Vagina (tissue), 2 donors: Measurements from ENCODE around the gene ATP8B3. TPM values are rescaled to one million over a fixed set of nuclear protein-coding genes. Genes with fewer than 3 reads are reported as not detected.

Experiments
- DNase-seq, 2 donors: peaks; one replicate each; pipeline ENCODE4 v3.0.0-alpha.2; 2017; ENCODE audit errors: extremely low spot score in 2 of 2
- H3K27ac ChIP-seq: fragments of 200-600 bp; sonication (generic); one replicate; pipeline ENCODE4 v1.5.1; 2019
- H3K27me3 ChIP-seq: fragments of 200-600 bp; sonication (generic); one replicate; pipeline ENCODE4 v1.5.1; 2019
- H3K36me3 ChIP-seq, 2 donors: fragments of 200-600 bp; sonication (generic); one replicate each; pipeline ENCODE4 v1.5.1; 2017 to 2019
- H3K4me1 ChIP-seq: fragments of 200-600 bp; sonication (generic); one replicate; pipeline ENCODE4 v1.5.1; 2019
- H3K4me3 ChIP-seq, 2 donors: fragments of 200-600 bp; sonication (generic); 1 replicate in 1 of 2; 2 replicates in 1 of 2; pipeline ENCODE4 v1.5.1; 2016 to 2019
- H3K9me3 ChIP-seq: fragments of 200-600 bp; sonication (generic); one replicate; pipeline ENCODE4 v1.5.1; 2019
- CTCF ChIP-seq, 3 experiments: fragments of 450-650 bp in 2 of 3; fragments of 200-600 bp in 1 of 3; sonication (generic) in 1 of 3; IDR thresholded peaks; one replicate each; pipeline ENCODE4 v1.5.1; 2017 to 2019; ENCODE audit warnings: antibody characterized with exemption in 3 of 3, mild to moderate bottlenecking in 2 of 3, moderate library complexity in 2 of 3
- POLR2A ChIP-seq, 2 donors: fragments of 450-650 bp; IDR thresholded peaks; one replicate each; pipeline ENCODE4 v1.6.1; 2017; ENCODE audit warnings: antibody characterized with exemption in 2 of 2, mild to moderate bottlenecking in 2 of 2, moderate library complexity in 2 of 2
- POLR2AphosphoS5 ChIP-seq, 2 donors: sonication (generic); formaldehyde crosslinking; IDR thresholded peaks; one replicate each; pipeline ENCODE4 v1.9.0; 2017; ENCODE audit warnings: antibody characterized with exemption in 2 of 2, mild to moderate bottlenecking in 2 of 2, low read depth in 1 of 2; ENCODE audit not compliant: insufficient read depth in 1 of 2
- intact Hi-C: fragments of 100-400 bp; cut with DNase I; formaldehyde crosslinking; loops from one replicate; pipeline ENCODE4 v1.15.1; 2023
- total RNA-seq: library from RNA; depleted of rRNA; stranded (reverse); fragments of >200 nt; gene quantifications from one replicate; pipeline ENCODE4 v1.2.3, GENCODE V29; 2016

Gene ATP8B3
- total RNA-seq, 1 donor from 2014 or later, result 3.2 TPM

DNA sequence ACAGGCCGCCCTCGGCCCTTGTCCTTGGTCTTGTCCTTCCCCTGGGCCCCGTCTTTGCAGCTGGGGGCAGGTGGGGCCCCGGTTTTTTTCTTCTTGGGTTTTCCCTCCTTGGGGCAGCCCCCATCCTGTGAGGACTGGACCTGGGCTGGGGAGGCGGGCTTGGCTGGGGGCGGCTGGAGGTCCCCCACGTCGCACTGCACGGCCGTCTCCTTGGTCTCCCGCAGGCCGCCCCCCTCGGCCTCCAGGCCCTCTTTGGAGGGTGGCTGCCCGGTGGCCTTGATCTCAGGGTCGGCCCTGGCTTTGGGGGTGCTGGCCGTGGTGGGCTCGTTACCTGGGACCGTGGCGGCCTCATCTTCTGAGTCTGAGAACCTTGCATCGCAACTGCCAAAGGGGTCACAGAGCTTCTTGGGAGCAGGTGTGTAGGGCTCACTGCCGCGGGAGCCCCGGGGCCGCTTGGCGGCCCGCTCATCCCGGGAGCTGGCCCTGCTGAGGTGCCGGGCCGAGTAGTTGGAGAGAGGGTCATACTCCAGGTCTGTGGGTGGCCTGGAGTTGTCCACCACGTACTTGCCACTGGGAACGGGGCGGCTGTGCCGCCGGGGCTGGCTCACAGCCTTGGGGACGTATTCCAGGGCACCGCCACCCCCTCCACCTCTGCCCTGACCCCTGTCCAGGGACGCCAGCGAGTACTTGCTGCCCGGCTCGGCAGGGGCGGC lies 15.6 kb upstream of the ATP8B3 start:
- no peak for TF ChIP-seq POLR2A (IDR thresholded peaks at IDR 0.05)
- TF ChIP-seq CTCF (IDR thresholded peaks at IDR 0.05), result no peak
- TF ChIP-seq POLR2AphosphoS5 (IDR thresholded peaks at IDR 0.05; ENCODE audit: insufficient read depth in 1 of 2, low read depth in 1 of 2), result no peak
- Histone ChIP-seq H3K27ac (no peak overlapping the region), H3K4me3 (no peak overlapping the region), H3K9me3 (no peaks in the 10 kb centered on the region), H3K36me3 (peaks cover 0 to 34% of the 10 kb centered on the region in 2 donors), H3K4me1 (peaks cover 9% of the 10 kb centered on the region), H3K27me3 (no peaks in the 10 kb centered on the region)
- no peak for DNase-seq
- intact Hi-C loops, result no loop called here

GRCh38 chr19:1826557-1827521 lies 14.8 kb upstream of the ATP8B3 start:
- no peak overlapping the region for H3K27ac ChIP-seq

DNA sequence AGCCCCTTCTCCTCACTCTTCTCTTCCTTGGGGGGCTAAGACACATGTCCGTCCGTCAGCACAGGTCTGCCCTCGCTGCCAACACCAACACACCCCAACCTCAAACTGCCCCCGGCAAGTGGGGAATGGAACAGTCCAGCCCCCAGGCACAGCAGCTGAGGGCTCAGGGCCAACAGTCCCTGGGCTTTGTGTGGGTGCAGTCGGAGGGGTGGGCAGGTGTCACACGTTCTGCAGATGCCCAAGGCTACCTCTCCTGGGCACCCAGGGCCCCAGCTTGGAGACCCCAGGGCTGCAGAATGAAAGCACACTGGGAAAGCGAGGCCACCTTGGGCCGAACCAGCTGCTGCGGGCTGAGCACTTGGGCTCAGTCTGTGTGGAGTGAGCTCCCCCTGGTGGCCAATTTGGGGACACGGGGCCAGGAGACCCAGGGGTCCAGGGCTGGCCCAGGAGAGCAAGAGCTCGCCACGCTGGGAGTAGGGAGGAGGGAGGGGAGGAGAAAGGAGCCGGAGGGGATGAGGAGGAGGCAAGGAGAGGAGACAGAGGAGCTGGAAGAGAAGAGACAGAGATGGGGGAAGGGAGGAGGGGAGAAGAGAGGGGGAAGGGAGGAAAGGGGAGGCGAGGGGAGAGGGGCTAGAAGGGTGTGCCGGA lies 14.0 kb upstream of the ATP8B3 start:
- intact Hi-C loops, result no loop called here
- no peak for DNase-seq
- TF ChIP-seq CTCF (IDR thresholded peaks at IDR 0.05) (peak; percentile 77 to 93 (median 86)), POLR2AphosphoS5 (IDR thresholded peaks at IDR 0.05; ENCODE audit: insufficient read depth in 1 of 2, low read depth in 1 of 2) (no peak)

More at GRCh38 chr19:1826557-1827521, 14.8 kb upstream of the ATP8B3 start:
- Histone ChIP-seq H3K4me1 (peaks cover 9% of the 10 kb centered on the region), H3K36me3 (peaks cover 0 to 41% of the 10 kb centered on the region in 2 donors), H3K9me3 (no peaks in the 10 kb centered on the region), H3K27me3 (no peaks in the 10 kb centered on the region), H3K4me3 (peak overlapping the region in 1 of 2 donors; percentile 3)
- DNase-seq, result no peak
- intact Hi-C loops, result no loop called here
- TF ChIP-seq POLR2A (IDR thresholded peaks at IDR 0.05), result no peak
- peak in 1 of 2 donors; percentile 2 for TF ChIP-seq POLR2AphosphoS5 (IDR thresholded peaks at IDR 0.05; ENCODE audit: insufficient read depth in 1 of 2, low read depth in 1 of 2)

GRCh38 chr19:1824252-1824622 lies 12.2 kb upstream of the ATP8B3 start:
- Histone ChIP-seq H3K36me3 (peaks cover 0 to 64% of the 10 kb centered on the region in 2 donors), H3K4me3 (no peak overlapping the region), H3K27me3 (no peaks in the 10 kb centered on the region), H3K9me3 (no peaks in the 10 kb centered on the region), H3K27ac (no peak overlapping the region), H3K4me1 (peaks cover 9% of the 10 kb centered on the region)
- TF ChIP-seq CTCF (IDR thresholded peaks at IDR 0.05), result no peak
- no peak for TF ChIP-seq POLR2A (IDR thresholded peaks at IDR 0.05)
- no peak for TF ChIP-seq POLR2AphosphoS5 (IDR thresholded peaks at IDR 0.05; ENCODE audit: insufficient read depth in 1 of 2, low read depth in 1 of 2)
- intact Hi-C loops, result no loop called here
- no peak for DNase-seq

More for the DNA sequence above, 14.0 kb upstream of the ATP8B3 start:
- Histone ChIP-seq H3K36me3 (peaks cover 0 to 46% of the 10 kb centered on the region in 2 donors), H3K4me3 (peak overlapping the region in 1 of 2 donors; percentile 3), H3K4me1 (peaks cover 9% of the 10 kb centered on the region), H3K27me3 (no peaks in the 10 kb centered on the region), H3K27ac (no peak overlapping the region), H3K9me3 (no peaks in the 10 kb centered on the region)
